Erythroblast (primary cell): ENCODE data around the gene KCP.
A peak's percentile ranks its signal among the peaks of the same experiment; 100 is the strongest.

Experiments
- DNase-seq, 2 experiments: peaks; one replicate each; lab custom pipeline; 2025; lab: John Stamatoyannopoulos, UW
- GATA1 ChIP-seq: IDR thresholded peaks from 2 replicates; pipeline ENCODE4 v1.6.1; 2011; ENCODE audit warnings: low read depth, mild to moderate bottlenecking, control low read depth, low read length, moderate library complexity
- POLR2A ChIP-seq: IDR thresholded peaks from 2 replicates; pipeline ENCODE4 v1.6.1; 2011; ENCODE audit warnings: mild to moderate bottlenecking, low read length

KCP gene

GRCh38 chr7:128910569-128910945 is at the start of gene KCP:
TSS of gene KCP (minus strand) at chr7:128910709. CDS start at chr7:128910676, 33 bp downstream.
- TF ChIP-seq GATA1, result no peak
- TF ChIP-seq POLR2A, result no peak
- DNase-seq, result no peak

- no peak for DNase-seq
- no peak for TF ChIP-seq POLR2A
- no peak for TF ChIP-seq GATA1
These were observed 48.8 kb upstream of the KCP start for GRCh38 chr7:128959296-128959695.

GRCh38 chr7:128955981-128956380 is 45.5 kb upstream of the KCP start:
- no peak for TF ChIP-seq POLR2A
- TF ChIP-seq GATA1, result no peak
- DNase-seq, result no peak

- DNase-seq, result no peak
- TF ChIP-seq POLR2A, result no peak
- no peak for TF ChIP-seq GATA1
These were observed 44.6 kb upstream of the KCP start for GRCh38 chr7:128954830-128955802.

GRCh38 chr7:128954150-128954549 is 43.6 kb upstream of the KCP start:
- no peak for DNase-seq
- TF ChIP-seq POLR2A, result no peak
- no peak for TF ChIP-seq GATA1

GRCh38 chr7:128951296-128951695 is 40.8 kb upstream of the KCP start:
- DNase-seq, result no peak
- TF ChIP-seq GATA1 (no peak), POLR2A (no peak)

GRCh38 chr7:128948976-128949760 is 38.7 kb upstream of the KCP start:
- DNase-seq, result no peak
- no peak for TF ChIP-seq POLR2A
- no peak for TF ChIP-seq GATA1

- DNase-seq, result no peak
- TF ChIP-seq POLR2A (no peak), GATA1 (no peak)
These were observed 37.9 kb upstream of the KCP start for GRCh38 chr7:128948312-128948973.

GRCh38 chr7:128947854-128948253 is 37.3 kb upstream of the KCP start:
- DNase-seq, result no peak
- TF ChIP-seq GATA1 (no peak), POLR2A (no peak)

GRCh38 chr7:128946936-128947830 is 36.7 kb upstream of the KCP start:
- peak in 1 of 2 experiments; percentile 11 for DNase-seq

GRCh38 chr7:128945668-128946366 is 35.3 kb upstream of the KCP start:
- no peak for TF ChIP-seq GATA1
- no peak for TF ChIP-seq POLR2A

More at GRCh38 chr7:128946936-128947830, 36.7 kb upstream of the KCP start:
- TF ChIP-seq POLR2A (no peak), GATA1 (no peak)

More at GRCh38 chr7:128945668-128946366, 35.3 kb upstream of the KCP start:
- DNase-seq, result no peak
